HEK293 (cell line): ENCODE data around the gene TBC1D16.

ENCODE experiments used
- FEZF1 ChIP-seq: fragments of 450-650 bp; formaldehyde crosslinking; IDR thresholded peaks from 2 replicates; pipeline ENCODE4 v1.5.1; 2016; ENCODE audit warnings: missing biosample characterization, missing genetic modification characterization
- HOXD13 ChIP-seq: sonication (generic); formaldehyde crosslinking; IDR thresholded peaks from 2 replicates; pipeline ENCODE4 v1.8.0; 2022; ENCODE audit warnings: missing genetic modification reagents, borderline replicate concordance
- KLF16 ChIP-seq: fragments of 450-650 bp; formaldehyde crosslinking; IDR thresholded peaks from 2 replicates; pipeline ENCODE4 v1.5.1; 2017; ENCODE audit warnings: missing biosample characterization, missing genetic modification characterization
- MYNN ChIP-seq: fragments of 450-650 bp; formaldehyde crosslinking; IDR thresholded peaks from 2 replicates; pipeline ENCODE4 v1.5.1; 2016; ENCODE audit warnings: missing biosample characterization, missing genetic modification characterization, borderline replicate concordance
- OVOL3 ChIP-seq: fragments of 450-650 bp; formaldehyde crosslinking; IDR thresholded peaks from 2 replicates; pipeline ENCODE4 v1.5.1; 2016; ENCODE audit warnings: missing biosample characterization, missing genetic modification characterization
- PRDM6 ChIP-seq: fragments of 450-650 bp; formaldehyde crosslinking; IDR thresholded peaks from 2 replicates; pipeline ENCODE4 v1.5.1; 2017; ENCODE audit warnings: missing biosample characterization, missing genetic modification characterization
- SETDB1 ChIP-seq: IDR thresholded peaks from one replicate; pipeline ENCODE4 v1.6.1; 2017; ENCODE audit warnings: mild to moderate bottlenecking, low read length, moderate library complexity, mixed read lengths; ENCODE audit not compliant: insufficient read length
- ZEB2 ChIP-seq: fragments of 450-650 bp; formaldehyde crosslinking; IDR thresholded peaks from 2 replicates; pipeline ENCODE4 v1.5.1; 2016; ENCODE audit warnings: missing biosample characterization, missing genetic modification characterization
- ZNF114 ChIP-seq: fragments of 450-650 bp; formaldehyde crosslinking; IDR thresholded peaks from 2 replicates; pipeline ENCODE4 v1.5.0; 2017; ENCODE audit warnings: missing biosample characterization, missing genetic modification characterization
- ZNF146 ChIP-seq: fragments of 450-650 bp; formaldehyde crosslinking; IDR thresholded peaks from 2 replicates; pipeline ENCODE4 v1.5.1; 2016; ENCODE audit warnings: missing biosample characterization, missing genetic modification characterization
- ZNF202 ChIP-seq: fragments of 450-650 bp; formaldehyde crosslinking; IDR thresholded peaks from 2 replicates; pipeline ENCODE4 v1.5.1; 2016; ENCODE audit warnings: missing biosample characterization, missing genetic modification characterization, borderline replicate concordance
- ZNF239 ChIP-seq: fragments of 450-650 bp; formaldehyde crosslinking; IDR thresholded peaks from 2 replicates; pipeline ENCODE4 v1.5.1; 2016; ENCODE audit warnings: missing biosample characterization, missing genetic modification characterization
- ZNF248 ChIP-seq: fragments of 450-650 bp; formaldehyde crosslinking; IDR thresholded peaks from 2 replicates; pipeline ENCODE4 v1.5.1; 2017; ENCODE audit warnings: missing biosample characterization, missing genetic modification characterization
- ZNF274 ChIP-seq, 2 experiments: fragments of 200-500 bp in 1 of 2; fragments of 450-650 bp in 1 of 2; sonication (Bioruptor generic) in 1 of 2; formaldehyde crosslinking in 1 of 2; IDR thresholded peaks; 2 replicates each; pipeline versions ENCODE4 v1.5.1 to v1.6.1; 2014 to 2016; ENCODE audit warnings: borderline replicate concordance in 1 of 2, inconsistent platforms in 1 of 2, low read length in 1 of 2, missing biosample characterization in 1 of 2, missing genetic modification characterization in 1 of 2
- ZNF350 ChIP-seq: fragments of 450-650 bp; formaldehyde crosslinking; IDR thresholded peaks from 2 replicates; pipeline ENCODE4 v1.5.0; 2017; ENCODE audit warnings: missing biosample characterization, mild to moderate bottlenecking, missing genetic modification characterization
- ZNF366 ChIP-seq: fragments of 450-650 bp; formaldehyde crosslinking; conservative IDR thresholded peaks from 2 replicates; pipeline ENCODE4 v1.5.1; 2016; ENCODE audit warnings: missing biosample characterization, missing genetic modification characterization
- ZNF391 ChIP-seq: fragments of 450-650 bp; formaldehyde crosslinking; IDR thresholded peaks from 2 replicates; pipeline ENCODE4 v1.5.1; 2016; ENCODE audit warnings: low read depth, missing biosample characterization, missing genetic modification characterization, borderline replicate concordance
- ZNF394 ChIP-seq: fragments of 450-650 bp; formaldehyde crosslinking; IDR thresholded peaks from 2 replicates; pipeline ENCODE4 v1.5.1; 2016; ENCODE audit warnings: missing biosample characterization, missing genetic modification characterization, mild to moderate bottlenecking, moderate library complexity, borderline replicate concordance
- ZNF404 ChIP-seq: fragments of 450-650 bp; formaldehyde crosslinking; IDR thresholded peaks from 2 replicates; pipeline ENCODE4 v1.5.1; 2017; ENCODE audit warnings: missing biosample characterization, missing genetic modification characterization
- ZNF48 ChIP-seq: fragments of 450-650 bp; formaldehyde crosslinking; IDR thresholded peaks from 2 replicates; pipeline ENCODE4 v1.5.1; 2016; ENCODE audit warnings: missing biosample characterization, missing genetic modification characterization
- ZNF660 ChIP-seq: fragments of 450-650 bp; IDR thresholded peaks from 2 replicates; pipeline ENCODE4 v1.5.1; 2018; ENCODE audit warnings: missing biosample characterization, mild to moderate bottlenecking, missing genetic modification characterization
- TF ChIP-seq, protein P1 (sequence below): fragments of 450-650 bp; formaldehyde crosslinking; IDR thresholded peaks from 2 replicates; pipeline ENCODE4 v1.5.1; 2016; ENCODE audit warnings: missing biosample characterization, missing genetic modification characterization, low read depth
- TF ChIP-seq, protein P2 (sequence below): fragments of 450-650 bp; formaldehyde crosslinking; conservative IDR thresholded peaks from 2 replicates; pipeline ENCODE4 v1.5.1; 2016; ENCODE audit warnings: low read depth, missing biosample characterization, missing genetic modification characterization
- TF ChIP-seq, protein P3 (sequence below): fragments of 450-650 bp; formaldehyde crosslinking; IDR thresholded peaks from 2 replicates; pipeline ENCODE4 v1.5.1; 2016; ENCODE audit warnings: missing biosample characterization, missing genetic modification characterization
- TF ChIP-seq, protein P4 (sequence below): fragments of 450-650 bp; formaldehyde crosslinking; IDR thresholded peaks from 2 replicates; pipeline ENCODE4 v1.5.1; 2016; ENCODE audit warnings: missing biosample characterization, missing genetic modification characterization
- TF ChIP-seq, protein P5 (sequence below): fragments of 450-650 bp; formaldehyde crosslinking; IDR thresholded peaks from 2 replicates; pipeline ENCODE4 v1.5.1; 2016; ENCODE audit warnings: missing biosample characterization, missing genetic modification characterization, borderline replicate concordance

The TBC1D16 gene

DNA sequence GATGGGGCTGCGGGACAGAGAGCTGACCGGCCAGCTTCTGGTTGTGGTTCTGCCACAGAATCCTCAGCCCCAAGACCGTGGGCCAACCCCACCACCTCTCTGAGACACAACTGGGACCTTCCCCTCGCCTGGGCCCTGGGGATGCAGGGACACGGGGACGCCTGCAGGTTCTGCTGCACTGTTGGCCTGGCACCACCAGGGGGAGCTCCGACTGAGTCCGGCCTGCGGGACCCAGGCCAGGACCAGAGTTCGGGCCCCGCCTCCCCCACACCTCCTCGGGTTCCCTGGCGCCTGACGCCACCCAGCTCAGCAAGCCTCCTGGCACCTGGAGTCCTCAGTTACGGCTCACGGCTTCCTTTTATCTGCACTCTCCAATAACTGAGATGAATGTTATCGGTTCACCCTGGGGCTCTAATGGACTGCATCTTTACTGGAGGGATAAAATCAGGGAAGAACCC, 27.3 kb downstream of the TBC1D16 start (continued):
- TF ChIP-seq ZNF274 (IDR thresholded peaks at IDR 0.05; ENCODE audit: low read length): no peak
- no peak for TF ChIP-seq ZNF274 (tag by site-specific recombination; IDR thresholded peaks at IDR 0.05; ENCODE audit: borderline replicate concordance)
- TF ChIP-seq, protein P1, sequence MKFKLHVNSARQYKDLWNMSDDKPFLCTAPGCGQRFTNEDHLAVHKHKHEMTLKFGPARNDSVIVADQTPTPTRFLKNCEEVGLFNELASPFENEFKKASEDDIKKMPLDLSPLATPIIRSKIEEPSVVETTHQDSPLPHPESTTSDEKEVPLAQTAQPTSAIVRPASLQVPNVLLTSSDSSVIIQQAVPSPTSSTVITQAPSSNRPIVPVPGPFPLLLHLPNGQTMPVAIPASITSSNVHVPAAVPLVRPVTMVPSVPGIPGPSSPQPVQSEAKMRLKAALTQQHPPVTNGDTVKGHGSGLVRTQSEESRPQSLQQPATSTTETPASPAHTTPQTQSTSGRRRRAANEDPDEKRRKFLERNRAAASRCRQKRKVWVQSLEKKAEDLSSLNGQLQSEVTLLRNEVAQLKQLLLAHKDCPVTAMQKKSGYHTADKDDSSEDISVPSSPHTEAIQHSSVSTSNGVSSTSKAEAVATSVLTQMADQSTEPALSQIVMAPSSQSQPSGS (tag by site-specific recombination): no peak
- no peak; the same call in 1 of the 2 replicates for TF ChIP-seq ZNF660 (tag by site-specific recombination)
- TF ChIP-seq, protein P2, sequence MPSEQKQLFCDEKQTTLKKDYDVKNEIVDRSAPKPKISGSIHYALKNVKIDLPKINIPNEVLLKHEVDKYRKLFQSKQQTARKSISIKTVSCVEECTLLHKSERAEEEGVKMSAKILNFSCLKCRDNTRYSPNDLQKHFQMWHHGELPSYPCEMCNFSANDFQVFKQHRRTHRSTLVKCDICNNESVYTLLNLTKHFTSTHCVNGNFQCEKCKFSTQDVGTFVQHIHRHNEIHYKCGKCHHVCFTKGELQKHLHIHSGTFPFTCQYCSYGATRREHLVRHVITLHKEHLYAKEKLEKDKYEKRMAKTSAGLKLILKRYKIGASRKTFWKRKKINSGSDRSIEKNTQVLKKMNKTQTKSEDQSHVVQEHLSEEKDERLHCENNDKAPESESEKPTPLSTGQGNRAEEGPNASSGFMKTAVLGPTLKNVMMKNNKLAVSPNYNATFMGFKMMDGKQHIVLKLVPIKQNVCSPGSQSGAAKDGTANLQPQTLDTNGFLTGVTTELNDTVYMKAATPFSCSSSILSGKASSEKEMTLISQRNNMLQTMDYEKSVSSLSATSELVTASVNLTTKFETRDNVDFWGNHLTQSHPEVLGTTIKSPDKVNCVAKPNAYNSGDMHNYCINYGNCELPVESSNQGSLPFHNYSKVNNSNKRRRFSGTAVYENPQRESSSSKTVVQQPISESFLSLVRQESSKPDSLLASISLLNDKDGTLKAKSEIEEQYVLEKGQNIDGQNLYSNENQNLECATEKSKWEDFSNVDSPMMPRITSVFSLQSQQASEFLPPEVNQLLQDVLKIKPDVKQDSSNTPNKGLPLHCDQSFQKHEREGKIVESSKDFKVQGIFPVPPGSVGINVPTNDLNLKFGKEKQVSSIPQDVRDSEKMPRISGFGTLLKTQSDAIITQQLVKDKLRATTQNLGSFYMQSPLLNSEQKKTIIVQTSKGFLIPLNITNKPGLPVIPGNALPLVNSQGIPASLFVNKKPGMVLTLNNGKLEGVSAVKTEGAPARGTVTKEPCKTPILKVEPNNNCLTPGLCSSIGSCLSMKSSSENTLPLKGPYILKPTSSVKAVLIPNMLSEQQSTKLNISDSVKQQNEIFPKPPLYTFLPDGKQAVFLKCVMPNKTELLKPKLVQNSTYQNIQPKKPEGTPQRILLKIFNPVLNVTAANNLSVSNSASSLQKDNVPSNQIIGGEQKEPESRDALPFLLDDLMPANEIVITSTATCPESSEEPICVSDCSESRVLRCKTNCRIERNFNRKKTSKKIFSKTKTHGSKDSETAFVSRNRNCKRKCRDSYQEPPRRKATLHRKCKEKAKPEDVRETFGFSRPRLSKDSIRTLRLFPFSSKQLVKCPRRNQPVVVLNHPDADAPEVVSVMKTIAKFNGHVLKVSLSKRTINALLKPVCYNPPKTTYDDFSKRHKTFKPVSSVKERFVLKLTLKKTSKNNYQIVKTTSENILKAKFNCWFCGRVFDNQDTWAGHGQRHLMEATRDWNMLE (tag by site-specific recombination): no peak
- no peak for TF ChIP-seq OVOL3 (tag by site-specific recombination)
- TF ChIP-seq SETDB1: no peak
- no peak for TF ChIP-seq ZNF350 (tag by site-specific recombination)
- no peak for TF ChIP-seq ZNF394 (tag by site-specific recombination)
- no peak for TF ChIP-seq ZNF404
- TF ChIP-seq ZNF366 (tag by site-specific recombination): 0 out of 2 replicates have a peak, but pooled peaks have one; percentile 18
- no peak for TF ChIP-seq HOXD13 (CRISPR knock-in tag)
- no peak for TF ChIP-seq PRDM6 (tag by site-specific recombination)
- no peak for TF ChIP-seq ZNF202 (tag by site-specific recombination)
- TF ChIP-seq, protein P3, sequence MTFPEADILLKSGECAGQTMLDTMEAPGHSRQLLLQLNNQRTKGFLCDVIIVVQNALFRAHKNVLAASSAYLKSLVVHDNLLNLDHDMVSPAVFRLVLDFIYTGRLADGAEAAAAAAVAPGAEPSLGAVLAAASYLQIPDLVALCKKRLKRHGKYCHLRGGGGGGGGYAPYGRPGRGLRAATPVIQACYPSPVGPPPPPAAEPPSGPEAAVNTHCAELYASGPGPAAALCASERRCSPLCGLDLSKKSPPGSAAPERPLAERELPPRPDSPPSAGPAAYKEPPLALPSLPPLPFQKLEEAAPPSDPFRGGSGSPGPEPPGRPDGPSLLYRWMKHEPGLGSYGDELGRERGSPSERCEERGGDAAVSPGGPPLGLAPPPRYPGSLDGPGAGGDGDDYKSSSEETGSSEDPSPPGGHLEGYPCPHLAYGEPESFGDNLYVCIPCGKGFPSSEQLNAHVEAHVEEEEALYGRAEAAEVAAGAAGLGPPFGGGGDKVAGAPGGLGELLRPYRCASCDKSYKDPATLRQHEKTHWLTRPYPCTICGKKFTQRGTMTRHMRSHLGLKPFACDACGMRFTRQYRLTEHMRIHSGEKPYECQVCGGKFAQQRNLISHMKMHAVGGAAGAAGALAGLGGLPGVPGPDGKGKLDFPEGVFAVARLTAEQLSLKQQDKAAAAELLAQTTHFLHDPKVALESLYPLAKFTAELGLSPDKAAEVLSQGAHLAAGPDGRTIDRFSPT (tag by site-specific recombination): no peak
- TF ChIP-seq MYNN (tag by site-specific recombination): no peak
- TF ChIP-seq ZNF114 (tag by site-specific recombination): no peak
- TF ChIP-seq, protein P4, sequence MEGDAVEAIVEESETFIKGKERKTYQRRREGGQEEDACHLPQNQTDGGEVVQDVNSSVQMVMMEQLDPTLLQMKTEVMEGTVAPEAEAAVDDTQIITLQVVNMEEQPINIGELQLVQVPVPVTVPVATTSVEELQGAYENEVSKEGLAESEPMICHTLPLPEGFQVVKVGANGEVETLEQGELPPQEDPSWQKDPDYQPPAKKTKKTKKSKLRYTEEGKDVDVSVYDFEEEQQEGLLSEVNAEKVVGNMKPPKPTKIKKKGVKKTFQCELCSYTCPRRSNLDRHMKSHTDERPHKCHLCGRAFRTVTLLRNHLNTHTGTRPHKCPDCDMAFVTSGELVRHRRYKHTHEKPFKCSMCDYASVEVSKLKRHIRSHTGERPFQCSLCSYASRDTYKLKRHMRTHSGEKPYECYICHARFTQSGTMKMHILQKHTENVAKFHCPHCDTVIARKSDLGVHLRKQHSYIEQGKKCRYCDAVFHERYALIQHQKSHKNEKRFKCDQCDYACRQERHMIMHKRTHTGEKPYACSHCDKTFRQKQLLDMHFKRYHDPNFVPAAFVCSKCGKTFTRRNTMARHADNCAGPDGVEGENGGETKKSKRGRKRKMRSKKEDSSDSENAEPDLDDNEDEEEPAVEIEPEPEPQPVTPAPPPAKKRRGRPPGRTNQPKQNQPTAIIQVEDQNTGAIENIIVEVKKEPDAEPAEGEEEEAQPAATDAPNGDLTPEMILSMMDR (tag by site-specific recombination): peak; percentile 94
- TF ChIP-seq, protein P5, sequence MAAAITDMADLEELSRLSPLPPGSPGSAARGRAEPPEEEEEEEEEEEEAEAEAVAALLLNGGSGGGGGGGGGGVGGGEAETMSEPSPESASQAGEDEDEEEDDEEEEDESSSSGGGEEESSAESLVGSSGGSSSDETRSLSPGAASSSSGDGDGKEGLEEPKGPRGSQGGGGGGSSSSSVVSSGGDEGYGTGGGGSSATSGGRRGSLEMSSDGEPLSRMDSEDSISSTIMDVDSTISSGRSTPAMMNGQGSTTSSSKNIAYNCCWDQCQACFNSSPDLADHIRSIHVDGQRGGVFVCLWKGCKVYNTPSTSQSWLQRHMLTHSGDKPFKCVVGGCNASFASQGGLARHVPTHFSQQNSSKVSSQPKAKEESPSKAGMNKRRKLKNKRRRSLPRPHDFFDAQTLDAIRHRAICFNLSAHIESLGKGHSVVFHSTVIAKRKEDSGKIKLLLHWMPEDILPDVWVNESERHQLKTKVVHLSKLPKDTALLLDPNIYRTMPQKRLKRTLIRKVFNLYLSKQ: no peak
- TF ChIP-seq FEZF1 (tag by site-specific recombination): no peak
- no peak for TF ChIP-seq ZNF146
- no peak for TF ChIP-seq ZNF48
- peak; percentile 51; the same call in 1 of the 2 replicates for TF ChIP-seq ZEB2 (tag by site-specific recombination)
- TF ChIP-seq ZNF239 (tag by site-specific recombination): no peak
- 0 out of 2 replicates have a peak, but pooled peaks have one; percentile 49 for TF ChIP-seq ZNF391 (tag by site-specific recombination)
- no peak for TF ChIP-seq ZNF248 (tag by site-specific recombination)
- peak; percentile 86 for TF ChIP-seq KLF16 (tag by site-specific recombination)
